Astrocyte (in vitro differentiated cells and primary cell): ENCODE data around the gene PAH. TPM values are rescaled to one million over a fixed set of nuclear protein-coding genes. Genes with fewer than 3 reads are reported as not detected.

Experiments
- DNase-seq: peaks from one replicate; pipeline ENCODE4 v3.0.0-alpha.2; 2010; ENCODE audit warnings: low read depth
- FAIRE-seq: peaks from 2 replicates; lab custom pipeline; 2011; peaks lifted over from hg19 to GRCh38; lab: Jason Lieb, UNC
- H2AFZ ChIP-seq: 2 replicates; pipeline ENCODE4 v1.6.0; 2012; ENCODE audit warnings: low read depth, low read length, inconsistent platforms
- H3K27ac ChIP-seq: 2 replicates; pipeline ENCODE4 v1.5.1; 2011; ENCODE audit warnings: low read depth, low read length, inconsistent platforms
- H3K27me3 ChIP-seq: 2 replicates; pipeline ENCODE4 v1.6.0; 2011; ENCODE audit warnings: low read length, inconsistent platforms; ENCODE audit not compliant: insufficient read depth
- H3K36me3 ChIP-seq: 2 replicates; pipeline ENCODE4 v1.5.1; 2011; ENCODE audit warnings: low read length, inconsistent platforms; ENCODE audit not compliant: insufficient read depth
- H3K4me1 ChIP-seq: 2 replicates; pipeline ENCODE4 v1.5.1; 2011; ENCODE audit warnings: low read length, inconsistent platforms; ENCODE audit not compliant: insufficient read depth
- H3K4me2 ChIP-seq: 2 replicates; pipeline ENCODE4 v1.6.0; 2012; ENCODE audit warnings: low read length, inconsistent platforms
- H3K4me3 ChIP-seq: 2 replicates; pipeline ENCODE4 v1.5.1; 2011; ENCODE audit warnings: low read depth, mild to moderate bottlenecking, low read length, inconsistent platforms; ENCODE audit not compliant: insufficient read depth
- H3K79me2 ChIP-seq: 2 replicates; pipeline ENCODE4 v1.6.0; 2012; ENCODE audit warnings: mild to moderate bottlenecking, low read length, inconsistent platforms; ENCODE audit not compliant: insufficient read depth
- H3K9ac ChIP-seq: 2 replicates; pipeline ENCODE4 v1.6.0; 2012; ENCODE audit warnings: mild to moderate bottlenecking, low read length, inconsistent platforms
- H3K9me3 ChIP-seq: 2 replicates; pipeline ENCODE4 v1.5.1; 2012; ENCODE audit warnings: low read depth, mild to moderate bottlenecking, low read length, inconsistent platforms; ENCODE audit not compliant: insufficient read depth
- H4K20me1 ChIP-seq: 2 replicates; pipeline ENCODE4 v1.6.0; 2012; ENCODE audit warnings: low read length, inconsistent platforms; ENCODE audit not compliant: insufficient read depth
- H3K27ac Mint-ChIP-seq: one replicate; pipeline ENCODE4 v1.8.0; 2021; ENCODE audit warnings: mild to moderate bottlenecking, mixed read lengths; ENCODE audit not compliant: unreplicated experiment
- H3K27me3 Mint-ChIP-seq: one replicate; pipeline ENCODE4 v1.8.0; 2021; ENCODE audit warnings: low read depth, mixed read lengths; ENCODE audit not compliant: unreplicated experiment
- H3K36me3 Mint-ChIP-seq: one replicate; pipeline ENCODE4 v1.8.0; 2021; ENCODE audit warnings: low read depth, mixed read lengths; ENCODE audit not compliant: unreplicated experiment
- H3K4me1 Mint-ChIP-seq: one replicate; pipeline ENCODE4 v1.8.0; 2021; ENCODE audit warnings: low read depth, mixed read lengths; ENCODE audit not compliant: unreplicated experiment
- H3K4me3 Mint-ChIP-seq: one replicate; pipeline ENCODE4 v1.8.0; 2021; ENCODE audit warnings: mild to moderate bottlenecking, moderate library complexity, mixed read lengths; ENCODE audit not compliant: unreplicated experiment
- H3K9me3 Mint-ChIP-seq: one replicate; pipeline ENCODE4 v1.8.0; 2021; ENCODE audit warnings: mild to moderate bottlenecking, mixed read lengths; ENCODE audit not compliant: unreplicated experiment
- CTCF ChIP-seq: IDR thresholded peaks from 2 replicates; pipeline ENCODE4 v1.5.1; 2011; ENCODE audit warnings: low read depth, mild to moderate bottlenecking, inconsistent platforms, low read length, moderate library complexity; ENCODE audit not compliant: insufficient read depth
- EZH2 ChIP-seq: IDR thresholded peaks from 2 replicates; pipeline ENCODE4 v1.6.1; 2012; ENCODE audit warnings: mild to moderate bottlenecking, low read length, inconsistent platforms; ENCODE audit not compliant: insufficient read depth
- total RNA-seq: library from RNA; stranded (reverse); gene quantifications from 2 replicates; pipeline ENCODE4 v1.2.1, GENCODE V29; 2021

The PAH gene
- total RNA-seq, 1 donor from 2014 or later: not detected

GRCh38 chr12:102907918-102908317, 9.1 kb downstream of the PAH start:
- H3K36me3 Mint-ChIP-seq: no peaks in the 10 kb centered on the region

GRCh38 chr12:102905229-102905628, 11.8 kb downstream of the PAH start:
- H3K4me3 Mint-ChIP-seq: no peak overlapping the region
- H3K27me3 Mint-ChIP-seq: peaks cover 7% of the 10 kb centered on the region

More at GRCh38 chr12:102907918-102908317, 9.1 kb downstream of the PAH start:
- H3K4me2 ChIP-seq: no peak overlapping the region
- no peak overlapping the region for H3K27ac Mint-ChIP-seq
- no peak overlapping the region for H3K27ac ChIP-seq
- H3K4me3 Mint-ChIP-seq: no peak overlapping the region
- H3K4me1 Mint-ChIP-seq: no peaks in the 10 kb centered on the region
- no peaks in the 10 kb centered on the region for H3K36me3 ChIP-seq
- DNase-seq (no peak), FAIRE-seq (no peak)
- TF ChIP-seq EZH2 (no peak), CTCF (no peak)
- H3K4me3 ChIP-seq: no peak overlapping the region
- H3K27me3 Mint-ChIP-seq: peaks cover 8% of the 10 kb centered on the region
- H4K20me1 ChIP-seq: no peaks in the 10 kb centered on the region
- H3K9me3 ChIP-seq: no peaks in the 10 kb centered on the region
- no peak overlapping the region for H2AFZ ChIP-seq
- H3K4me1 ChIP-seq: no peaks in the 10 kb centered on the region
- H3K9me3 Mint-ChIP-seq: no peaks in the 10 kb centered on the region
- no peaks in the 10 kb centered on the region for H3K79me2 ChIP-seq
- H3K9ac ChIP-seq: no peak overlapping the region
- H3K27me3 ChIP-seq: no peaks in the 10 kb centered on the region

More at GRCh38 chr12:102905229-102905628, 11.8 kb downstream of the PAH start:
- Mint-ChIP-seq H3K4me1 (no peaks in the 10 kb centered on the region), H3K36me3 (no peaks in the 10 kb centered on the region), H3K9me3 (no peaks in the 10 kb centered on the region), H3K27ac (no peak overlapping the region)
- DNase-seq (no peak), FAIRE-seq (no peak)
- no peaks in the 10 kb centered on the region for H3K4me1 ChIP-seq
- H3K4me2 ChIP-seq: no peak overlapping the region
- H3K79me2 ChIP-seq: no peaks in the 10 kb centered on the region
- H3K27me3 ChIP-seq: no peaks in the 10 kb centered on the region
- H3K36me3 ChIP-seq: no peaks in the 10 kb centered on the region
- H4K20me1 ChIP-seq: no peaks in the 10 kb centered on the region
- TF ChIP-seq CTCF (no peak), EZH2 (no peak)
- H3K27ac ChIP-seq: no peak overlapping the region
- no peak overlapping the region for H2AFZ ChIP-seq
- H3K9me3 ChIP-seq: no peaks in the 10 kb centered on the region
- no peak overlapping the region for H3K4me3 ChIP-seq
- no peak overlapping the region for H3K9ac ChIP-seq
